Panc1 (cell line): ENCODE measurements around the gene EPHX1. TPM values are rescaled to one million over a fixed set of nuclear protein-coding genes. Genes with fewer than 3 reads are reported as not detected.

Source experiments
- ATAC-seq: fragments of 200-7000 bp; cut with Tn5 transposase; 2 replicates; pipeline ENCODE4 v1.9.1; 2020; ENCODE audit warnings: mild to moderate bottlenecking, moderate library complexity
- BruUV-seq: library from RNA; stranded (reverse); fragments of 400-500 nt; replicated peaks from 2 replicates; lab custom pipeline; 2021; lab: Mats Ljungman, UMichigan
- CTCF ChIA-PET: fragments of 300-600 bp; sonication (Branson Sonifier 250); formaldehyde crosslinking; loops from one replicate; lab custom pipeline; 2022; ENCODE audit warnings: antibody characterized with exemption; lab: Charles Lee
- POLR2A ChIA-PET: fragments of 300-600 bp; sonication (Branson Sonifier 250); formaldehyde crosslinking; loops from one replicate; lab custom pipeline; 2022; ENCODE audit warnings: antibody characterized with exemption; lab: Charles Lee
- DNase-seq: peaks from one replicate; pipeline ENCODE4 v3.0.0-alpha.2; 2010; ENCODE audit warnings: low read depth, low spot score
- H3K27ac ChIP-seq: 2 replicates; pipeline ENCODE4 v1.5.1; 2011; ENCODE audit warnings: mild to moderate bottlenecking, low read length, inconsistent platforms
- H3K27me3 ChIP-seq: fragments of 200-500 bp; sonication (Bioruptor generic); 2 replicates; pipeline ENCODE4 v1.6.0; 2014; ENCODE audit warnings: low read length, inconsistent platforms; ENCODE audit not compliant: control insufficient read depth, insufficient read depth
- H3K36me3 ChIP-seq: fragments of 200-500 bp; sonication (Bioruptor generic); 2 replicates; pipeline ENCODE4 v1.5.1; 2014; ENCODE audit warnings: inconsistent platforms, mild to moderate bottlenecking, low read length, moderate library complexity; ENCODE audit not compliant: control insufficient read depth, insufficient read depth
- H3K4me1 ChIP-seq: 2 replicates; pipeline ENCODE4 v1.5.1; 2011; ENCODE audit warnings: inconsistent platforms, mild to moderate bottlenecking, low read length, moderate library complexity; ENCODE audit not compliant: control insufficient read depth, insufficient read depth
- H3K4me3 ChIP-seq, 2 experiments: 2 replicates each; pipeline ENCODE4 v1.5.1; 2011 to 2012; ENCODE audit warnings: low read depth in 2 of 2, low read length in 2 of 2, mild to moderate bottlenecking in 2 of 2, inconsistent platforms in 1 of 2, moderate library complexity in 1 of 2
- H3K9me3 ChIP-seq: fragments of 200-500 bp; sonication (Bioruptor generic); 2 replicates; pipeline ENCODE4 v1.5.1; 2014; ENCODE audit warnings: low read depth, mild to moderate bottlenecking, inconsistent platforms, low read length, moderate library complexity; ENCODE audit not compliant: control insufficient read depth, insufficient read depth
- CTCF ChIP-seq: fragments of 450-650 bp; IDR thresholded peaks from 2 replicates; pipeline ENCODE4 v1.5.1; 2017; ENCODE audit warnings: mild to moderate bottlenecking
- POLR2AphosphoS5 ChIP-seq: IDR thresholded peaks from 2 replicates; pipeline ENCODE4 v1.6.1; 2012; ENCODE audit warnings: mild to moderate bottlenecking, low read depth, low read length, moderate library complexity
- REST ChIP-seq, 2 experiments: IDR thresholded peaks; 2 replicates each; pipeline ENCODE4 v1.6.1; 2011 to 2012; ENCODE audit warnings: low read depth in 2 of 2, control low read depth in 1 of 2, low read length in 1 of 2, mild to moderate bottlenecking in 1 of 2, moderate library complexity in 1 of 2; ENCODE audit not compliant: insufficient read depth in 1 of 2
- SIN3A ChIP-seq: IDR thresholded peaks from 2 replicates; pipeline ENCODE4 v1.6.1; 2012; ENCODE audit warnings: low read depth, mild to moderate bottlenecking, low read length, moderate library complexity, borderline replicate concordance; ENCODE audit not compliant: insufficient read depth
- TCF7L2 ChIP-seq: IDR thresholded peaks from 2 replicates; pipeline ENCODE4 v1.6.1; 2011; ENCODE audit warnings: mild to moderate bottlenecking, low read depth, low read length, inconsistent platforms
- in situ Hi-C: cut with HindIII; loops from 2 replicates; pipeline ENCODE4 v1.10.0; 2016; ENCODE audit warnings: low sequenced_read_pairs, low pct_unique_long_range_greater_than_20kb
- intact Hi-C: fragments of 100-400 bp; cut with micrococcal nuclease; formaldehyde crosslinking; loops from one replicate; pipeline ENCODE4 v1.10.0; 2022; ENCODE audit not compliant: unreplicated experiment
- total RNA-seq: library from RNA; stranded (reverse); gene quantifications from one replicate; pipeline ENCODE4 v1.2.1, GENCODE V29; 2021; ENCODE audit not compliant: unreplicated experiment

Gene EPHX1
- total RNA-seq, 1 experiment from 2014 or later = 76.4 TPM

GRCh38 chr1:225875044-225875815 is 65.3 kb downstream of the EPHX1 start:
- no peaks in the 10 kb centered on the region for H3K36me3 ChIP-seq
- H3K27ac ChIP-seq = no peak overlapping the region
- intact Hi-C loops = no loop called here
- H3K4me3 ChIP-seq = no peak overlapping the region
- no peaks in the 10 kb centered on the region for H3K9me3 ChIP-seq
- ATAC-seq = no peak
- no peak for DNase-seq
- BruUV-seq = no TSS peak
- H3K27me3 ChIP-seq = no peaks in the 10 kb centered on the region
- TF ChIP-seq REST (IDR thresholded peaks at IDR 0.05; ENCODE audit: insufficient read depth in 1 of 2, low read depth in 2 of 2, low read length in 1 of 2) (no peak), SIN3A (no peak), TCF7L2 (no peak), POLR2AphosphoS5 (no peak), CTCF (no peak)
- peaks cover 38% of the 10 kb centered on the region for H3K4me1 ChIP-seq
- in situ Hi-C loops = no loop called here
- ChIA-PET CTCF (interaction anchor here (0.5 kb wide), 1 partner anchor 113 kb away, joined by 4 read pairs; no protein-coding TSS in a partner anchor), POLR2A (no interaction called here)

GRCh38 chr1:225876900-225877510 is 67.1 kb downstream of the EPHX1 start:
- intact Hi-C loops = no loop called here
- in situ Hi-C loops = no loop called here
- no peak for TF ChIP-seq SIN3A
- no peak for TF ChIP-seq CTCF
- BruUV-seq = no TSS peak
- DNase-seq (no peak), ATAC-seq (no peak)
- Histone ChIP-seq H3K36me3 (no peaks in the 10 kb centered on the region; the same call in 1 of the 2 replicates), H3K27me3 (no peaks in the 10 kb centered on the region), H3K4me3 (no peak overlapping the region), H3K9me3 (no peaks in the 10 kb centered on the region), H3K4me1 (peaks cover 38% of the 10 kb centered on the region), H3K27ac (no peak overlapping the region)
- ChIA-PET POLR2A (no interaction called here), CTCF (no interaction called here)
